Keratinocyte (primary cell): ENCODE results near the gene DCST1.

Experiments used
- EZH2 ChIP-seq: IDR thresholded peaks from one replicate; pipeline ENCODE4 v1.6.1; 2012; ENCODE audit warnings: inconsistent platforms, mild to moderate bottlenecking, low read length, moderate library complexity
- TF ChIP-seq, protein P1 (sequence below), 3 experiments: IDR thresholded peaks in 1 of 3; conservative IDR thresholded peaks in 1 of 3; optimal IDR thresholded peaks in 1 of 3; 2 replicates in 2 of 3; 3 replicates in 1 of 3; pipeline versions ENCODE3 to v1.5.1; 2011; ENCODE audit warnings: low read length in 3 of 3, mild to moderate bottlenecking in 3 of 3, moderate library complexity in 2 of 3, control low read depth in 1 of 3, inconsistent platforms in 1 of 3; ENCODE audit not compliant: insufficient read depth in 2 of 3; ENCODE audit errors: extremely low read depth in 1 of 3

DNA sequence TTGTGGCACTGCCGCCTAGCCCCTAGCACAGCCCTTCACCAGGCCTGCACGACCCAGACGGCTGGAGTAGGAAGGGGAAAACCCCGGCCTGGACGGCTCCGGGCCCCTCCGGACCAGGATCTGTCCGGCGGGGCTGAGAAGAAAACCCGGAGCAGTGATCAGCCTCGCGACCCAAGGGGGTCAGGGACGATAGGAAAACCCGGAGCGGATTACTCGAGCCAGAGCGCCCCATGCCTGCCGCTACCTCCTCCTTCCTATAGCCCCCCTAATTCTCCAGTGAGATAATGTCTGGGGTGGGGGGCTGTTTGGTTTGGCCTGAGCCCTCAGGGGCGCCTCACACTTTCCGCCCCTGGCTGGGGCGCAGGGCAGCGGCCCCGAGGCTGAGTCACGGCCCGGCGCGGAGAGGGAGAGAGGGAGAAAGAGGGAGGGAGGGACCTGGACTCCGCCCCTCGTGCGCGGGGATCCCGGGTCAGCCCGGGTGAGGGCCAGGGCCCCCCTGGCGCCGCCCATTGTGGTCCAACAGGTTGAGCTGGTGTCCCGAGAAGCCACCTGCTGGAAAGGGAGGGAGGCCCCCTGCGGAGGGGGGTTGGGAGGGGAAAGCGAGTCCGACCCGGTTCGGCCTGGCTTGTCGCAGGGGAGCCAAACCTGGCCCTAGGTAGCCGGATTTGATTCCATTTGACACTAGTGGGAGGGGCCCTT lies 32.7 kb upstream of the DCST1 start:
- TF ChIP-seq, protein P1, sequence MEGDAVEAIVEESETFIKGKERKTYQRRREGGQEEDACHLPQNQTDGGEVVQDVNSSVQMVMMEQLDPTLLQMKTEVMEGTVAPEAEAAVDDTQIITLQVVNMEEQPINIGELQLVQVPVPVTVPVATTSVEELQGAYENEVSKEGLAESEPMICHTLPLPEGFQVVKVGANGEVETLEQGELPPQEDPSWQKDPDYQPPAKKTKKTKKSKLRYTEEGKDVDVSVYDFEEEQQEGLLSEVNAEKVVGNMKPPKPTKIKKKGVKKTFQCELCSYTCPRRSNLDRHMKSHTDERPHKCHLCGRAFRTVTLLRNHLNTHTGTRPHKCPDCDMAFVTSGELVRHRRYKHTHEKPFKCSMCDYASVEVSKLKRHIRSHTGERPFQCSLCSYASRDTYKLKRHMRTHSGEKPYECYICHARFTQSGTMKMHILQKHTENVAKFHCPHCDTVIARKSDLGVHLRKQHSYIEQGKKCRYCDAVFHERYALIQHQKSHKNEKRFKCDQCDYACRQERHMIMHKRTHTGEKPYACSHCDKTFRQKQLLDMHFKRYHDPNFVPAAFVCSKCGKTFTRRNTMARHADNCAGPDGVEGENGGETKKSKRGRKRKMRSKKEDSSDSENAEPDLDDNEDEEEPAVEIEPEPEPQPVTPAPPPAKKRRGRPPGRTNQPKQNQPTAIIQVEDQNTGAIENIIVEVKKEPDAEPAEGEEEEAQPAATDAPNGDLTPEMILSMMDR (optimal IDR thresholded peaks at IDR 0.05 in 1 of 3, IDR thresholded peaks at IDR 0.05 in 1 of 3, conservative IDR thresholded peaks at IDR 0.05 in 1 of 3; ENCODE audit: extremely low read depth in 1 of 3, insufficient read depth in 2 of 3, low read length in 3 of 3) = no peak
- no peak for TF ChIP-seq EZH2
